ENCODE measurements around the gene QRICH2. TPM values are rescaled to one million over a fixed set of nuclear protein-coding genes. Genes with fewer than 3 reads are reported as not detected.

QRICH2 gene
- total and polyA plus RNA-seq, 9 of the 15 experiments (the other 6 are each of a cell fraction or from before 2014, with no cell fraction given) = 0.03 to 1.6 (median 0.81) TPM

DNA sequence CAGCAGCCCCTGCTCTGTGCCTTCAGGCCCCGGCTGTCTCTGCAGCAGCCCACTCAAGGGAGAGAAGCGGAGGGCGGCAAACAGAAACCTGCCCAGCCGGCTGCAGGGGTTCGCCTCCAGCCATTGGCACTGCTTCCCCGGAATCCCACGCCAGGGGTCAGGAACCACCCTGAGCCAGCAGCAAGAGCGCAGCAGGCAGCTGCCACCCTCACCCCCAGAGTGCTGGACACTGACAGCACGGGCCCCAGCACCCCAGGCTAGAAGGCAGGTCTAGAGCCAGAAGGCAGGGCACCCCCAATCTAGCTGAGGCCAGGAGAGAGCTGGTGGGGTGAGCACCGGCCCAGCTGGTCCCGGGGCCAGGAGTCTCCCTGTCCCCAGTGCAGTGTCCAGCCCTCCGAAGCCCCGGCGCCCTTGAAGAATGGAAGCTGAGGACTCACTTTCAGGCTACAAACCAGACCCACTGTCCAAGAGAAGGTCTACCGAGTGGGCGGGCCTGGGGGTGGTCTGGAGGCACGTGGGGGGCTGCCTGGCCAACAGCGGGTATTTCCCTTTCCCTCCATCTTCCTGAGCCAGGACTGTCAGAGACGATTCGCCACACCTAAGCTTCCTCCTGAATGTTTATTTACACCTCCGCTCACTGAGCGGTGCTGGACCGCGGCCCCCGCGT lies 34.5 kb downstream of the QRICH2 start (continued):
- no peak for TF ChIP-seq CREB1 (IDR thresholded peaks at IDR 0.05)
- TF ChIP-seq CREB1 (CRISPR knock-in tag; IDR thresholded peaks at IDR 0.05) = peak; percentile 27; the same call in 1 of the 2 replicates
- TF ChIP-seq ZNF146 (CRISPR knock-in tag; IDR thresholded peaks at IDR 0.05; ENCODE audit: unreplicated experiment) = no peak
- TF ChIP-seq SNIP1 (IDR thresholded peaks at IDR 0.05; ENCODE audit: low read depth) = no peak
- no peak for TF ChIP-seq GABPB2 (CRISPR knock-in tag; conservative IDR thresholded peaks at IDR 0.05)
- TF ChIP-seq FIP1L1 (IDR thresholded peaks at IDR 0.05; ENCODE audit: low read depth, low read length, poor library complexity, severe bottlenecking) = peak; percentile 78
- TF ChIP-seq, protein P1, sequence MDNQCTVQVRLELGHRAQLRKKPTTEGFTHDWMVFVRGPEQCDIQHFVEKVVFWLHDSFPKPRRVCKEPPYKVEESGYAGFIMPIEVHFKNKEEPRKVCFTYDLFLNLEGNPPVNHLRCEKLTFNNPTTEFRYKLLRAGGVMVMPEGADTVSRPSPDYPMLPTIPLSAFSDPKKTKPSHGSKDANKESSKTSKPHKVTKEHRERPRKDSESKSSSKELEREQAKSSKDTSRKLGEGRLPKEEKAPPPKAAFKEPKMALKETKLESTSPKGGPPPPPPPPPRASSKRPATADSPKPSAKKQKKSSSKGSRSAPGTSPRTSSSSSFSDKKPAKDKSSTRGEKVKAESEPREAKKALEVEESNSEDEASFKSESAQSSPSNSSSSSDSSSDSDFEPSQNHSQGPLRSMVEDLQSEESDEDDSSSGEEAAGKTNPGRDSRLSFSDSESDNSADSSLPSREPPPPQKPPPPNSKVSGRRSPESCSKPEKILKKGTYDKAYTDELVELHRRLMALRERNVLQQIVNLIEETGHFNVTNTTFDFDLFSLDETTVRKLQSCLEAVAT (IDR thresholded peaks at IDR 0.05) = no peak
- TF ChIP-seq NFYB (IDR thresholded peaks at IDR 0.05; ENCODE audit: extremely low read depth, insufficient read length) = no peak
- no peak for TF ChIP-seq BCL6 (CRISPR knock-in tag; IDR thresholded peaks at IDR 0.05)
- TF ChIP-seq POLR2H (tag; IDR thresholded peaks at IDR 0.05; ENCODE audit: low read depth) = no peak
- TF ChIP-seq, protein P2, sequence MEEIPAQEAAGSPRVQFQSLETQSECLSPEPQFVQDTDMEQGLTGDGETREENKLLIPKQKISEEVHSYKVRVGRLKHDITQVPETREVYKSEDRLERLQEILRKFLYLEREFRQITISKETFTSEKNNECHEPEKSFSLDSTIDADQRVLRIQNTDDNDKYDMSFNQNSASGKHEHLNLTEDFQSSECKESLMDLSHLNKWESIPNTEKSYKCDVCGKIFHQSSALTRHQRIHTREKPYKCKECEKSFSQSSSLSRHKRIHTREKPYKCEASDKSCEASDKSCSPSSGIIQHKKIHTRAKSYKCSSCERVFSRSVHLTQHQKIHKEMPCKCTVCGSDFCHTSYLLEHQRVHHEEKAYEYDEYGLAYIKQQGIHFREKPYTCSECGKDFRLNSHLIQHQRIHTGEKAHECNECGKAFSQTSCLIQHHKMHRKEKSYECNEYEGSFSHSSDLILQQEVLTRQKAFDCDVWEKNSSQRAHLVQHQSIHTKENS (CRISPR knock-in tag; IDR thresholded peaks at IDR 0.05) = no peak
- TF ChIP-seq YBX1 (IDR thresholded peaks at IDR 0.05) = no peak
- peak; percentile 61 for TF ChIP-seq RBFOX2 (IDR thresholded peaks at IDR 0.05; ENCODE audit: low read depth, low read length)
- TF ChIP-seq SMARCA5 (IDR thresholded peaks at IDR 0.05) = no peak
- no peak for TF ChIP-seq ZNF79 (CRISPR knock-in tag; IDR thresholded peaks at IDR 0.05; ENCODE audit: low read depth)
- no peak for TF ChIP-seq TCF3 (CRISPR knock-in tag; IDR thresholded peaks at IDR 0.05)
- peak; percentile 87 for TF ChIP-seq POLR2G (IDR thresholded peaks at IDR 0.05; ENCODE audit: low read depth, low read length)
- TF ChIP-seq KDM4B (IDR thresholded peaks at IDR 0.05; ENCODE audit: borderline replicate concordance in 2 of 2, low read depth in 1 of 2) = no peak
- TF ChIP-seq BACH1 (tag; IDR thresholded peaks at IDR 0.05) = no peak
- TF ChIP-seq PCBP1 (IDR thresholded peaks at IDR 0.05; ENCODE audit: low read depth, low read length, poor library complexity, severe bottlenecking) = peak; percentile 39
- no peak for TF ChIP-seq KAT7 (CRISPR knock-in tag; IDR thresholded peaks at IDR 0.05; ENCODE audit: borderline replicate concordance)
- peak; percentile 92 for TF ChIP-seq RBM22 (IDR thresholded peaks at IDR 0.05; ENCODE audit: low read depth, low read length, poor library complexity, severe bottlenecking)

Measured in K562 (cell line).